ENCODE data around the gene RASGRF1.

RASGRF1 gene

DNA sequence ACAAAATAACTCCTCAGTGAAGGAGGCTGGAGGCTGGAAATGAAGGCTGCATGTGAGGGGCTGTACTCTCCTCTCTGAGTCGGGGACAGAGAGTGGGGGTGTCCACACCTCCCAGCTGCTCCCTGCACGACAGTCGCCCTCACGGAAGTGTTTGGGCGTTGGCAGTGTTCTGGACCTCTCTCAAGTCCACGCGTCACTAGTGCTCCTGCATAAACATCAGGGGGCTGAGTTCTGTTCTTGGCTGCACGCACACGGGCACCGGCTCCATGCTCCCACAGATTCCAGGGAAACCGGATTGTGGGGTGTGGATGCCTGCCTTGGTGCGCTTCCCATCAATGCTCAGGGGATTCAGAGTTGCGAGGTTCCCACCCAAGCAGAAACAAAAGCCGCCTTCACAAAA is 7.4 kb downstream of the RASGRF1 start:
- DNase-seq (ENCODE audit: extremely low spot score) = no peak
- CTCF ChIA-PET = interaction anchor here (1.1 kb wide), 1 partner anchor 16 kb away, joined by 4 read pairs; no protein-coding TSS in a partner anchor
- POLR2A ChIA-PET = no interaction called here
- TF ChIP-seq, protein P1, sequence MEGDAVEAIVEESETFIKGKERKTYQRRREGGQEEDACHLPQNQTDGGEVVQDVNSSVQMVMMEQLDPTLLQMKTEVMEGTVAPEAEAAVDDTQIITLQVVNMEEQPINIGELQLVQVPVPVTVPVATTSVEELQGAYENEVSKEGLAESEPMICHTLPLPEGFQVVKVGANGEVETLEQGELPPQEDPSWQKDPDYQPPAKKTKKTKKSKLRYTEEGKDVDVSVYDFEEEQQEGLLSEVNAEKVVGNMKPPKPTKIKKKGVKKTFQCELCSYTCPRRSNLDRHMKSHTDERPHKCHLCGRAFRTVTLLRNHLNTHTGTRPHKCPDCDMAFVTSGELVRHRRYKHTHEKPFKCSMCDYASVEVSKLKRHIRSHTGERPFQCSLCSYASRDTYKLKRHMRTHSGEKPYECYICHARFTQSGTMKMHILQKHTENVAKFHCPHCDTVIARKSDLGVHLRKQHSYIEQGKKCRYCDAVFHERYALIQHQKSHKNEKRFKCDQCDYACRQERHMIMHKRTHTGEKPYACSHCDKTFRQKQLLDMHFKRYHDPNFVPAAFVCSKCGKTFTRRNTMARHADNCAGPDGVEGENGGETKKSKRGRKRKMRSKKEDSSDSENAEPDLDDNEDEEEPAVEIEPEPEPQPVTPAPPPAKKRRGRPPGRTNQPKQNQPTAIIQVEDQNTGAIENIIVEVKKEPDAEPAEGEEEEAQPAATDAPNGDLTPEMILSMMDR (IDR thresholded peaks at IDR 0.05; ENCODE audit: control extremely low read depth, extremely low read depth, low read depth, missing control alignments) = no peak

DNA sequence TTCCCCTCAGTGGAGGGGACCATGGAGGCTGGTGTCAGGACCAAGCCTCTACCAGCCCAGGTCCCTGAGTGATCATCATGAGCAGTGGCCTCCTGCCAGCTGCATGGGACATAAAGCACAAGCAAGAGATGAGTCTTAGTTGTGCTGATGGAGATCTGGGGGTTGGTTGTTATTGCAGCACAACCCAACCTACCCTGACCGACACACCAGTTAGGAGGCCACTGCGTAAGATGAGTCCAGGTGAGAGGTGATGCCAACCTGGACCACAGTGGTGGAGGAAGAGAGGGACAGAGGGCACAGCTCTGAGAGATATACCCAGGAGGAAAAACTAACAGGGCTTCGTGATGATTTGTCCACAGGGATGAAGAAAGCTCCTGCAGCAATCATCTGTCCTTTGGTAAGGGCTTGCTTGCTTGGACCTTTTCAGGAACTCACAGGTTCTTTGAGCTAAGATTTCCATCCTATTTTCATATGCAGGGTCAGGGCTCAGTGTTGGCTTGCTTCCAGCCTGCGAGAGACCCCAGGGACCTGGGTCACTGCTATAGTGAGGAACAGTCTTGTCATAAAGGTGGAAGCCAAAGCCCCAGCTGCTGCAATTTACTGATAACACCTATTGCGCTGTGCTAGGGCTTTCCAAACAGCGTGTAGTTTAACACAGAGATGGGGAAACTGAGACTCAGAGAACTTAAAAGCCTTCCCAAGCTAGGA is 8.1 kb downstream of the RASGRF1 start:
- ChIA-PET POLR2A (interaction anchor here (0.5 kb wide), 1 partner anchor 925 kb away, joined by 3 read pairs; no protein-coding TSS in a partner anchor), CTCF (no interaction called here)
- DNase-seq (ENCODE audit: extremely low spot score) = no peak
- TF ChIP-seq, protein P1 (IDR thresholded peaks at IDR 0.05; ENCODE audit: control extremely low read depth, extremely low read depth, low read depth, missing control alignments) = no peak

DNA sequence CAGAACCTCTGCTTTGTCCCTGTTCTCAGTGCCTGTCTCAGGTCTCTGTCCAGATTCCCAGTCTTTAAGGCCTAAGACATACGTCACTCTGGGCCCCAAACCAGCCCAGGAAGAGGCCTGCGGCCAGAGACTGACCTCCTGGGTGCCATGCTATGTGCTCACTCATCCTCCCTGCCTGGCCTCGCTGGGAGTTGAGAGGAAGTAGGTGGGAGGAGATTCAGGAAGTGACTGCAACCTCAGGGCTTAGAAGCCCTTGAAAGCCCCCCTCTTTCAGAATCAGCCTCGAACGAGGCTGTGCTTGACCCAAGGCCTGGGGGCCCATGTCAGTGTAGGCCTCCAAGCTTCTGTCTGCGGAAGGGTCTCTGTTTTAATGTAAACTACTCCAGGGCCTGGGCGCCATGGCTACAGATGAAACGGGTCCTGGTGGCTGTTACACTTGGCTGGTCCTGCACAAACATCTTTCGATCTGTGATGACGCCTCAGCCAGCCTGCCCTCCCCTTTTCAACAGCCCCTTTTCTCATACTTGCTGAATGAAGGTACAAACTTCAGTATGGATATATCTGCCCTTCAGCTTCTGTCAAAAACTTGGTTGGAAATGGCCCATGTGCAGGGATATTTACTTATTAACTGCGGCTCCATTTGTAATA is 11.7 kb downstream of the RASGRF1 start:
- POLR2A ChIA-PET = no interaction called here
- TF ChIP-seq, protein P1 (IDR thresholded peaks at IDR 0.05; ENCODE audit: control extremely low read depth, extremely low read depth, low read depth, missing control alignments) = no peak
- CTCF ChIA-PET = interaction anchor here (1.1 to 1.5 kb wide), 3 partner anchors 32 to 106 kb away, joined by 3 read pairs; no protein-coding TSS in a partner anchor
- DNase-seq (ENCODE audit: extremely low spot score) = no peak

DNA sequence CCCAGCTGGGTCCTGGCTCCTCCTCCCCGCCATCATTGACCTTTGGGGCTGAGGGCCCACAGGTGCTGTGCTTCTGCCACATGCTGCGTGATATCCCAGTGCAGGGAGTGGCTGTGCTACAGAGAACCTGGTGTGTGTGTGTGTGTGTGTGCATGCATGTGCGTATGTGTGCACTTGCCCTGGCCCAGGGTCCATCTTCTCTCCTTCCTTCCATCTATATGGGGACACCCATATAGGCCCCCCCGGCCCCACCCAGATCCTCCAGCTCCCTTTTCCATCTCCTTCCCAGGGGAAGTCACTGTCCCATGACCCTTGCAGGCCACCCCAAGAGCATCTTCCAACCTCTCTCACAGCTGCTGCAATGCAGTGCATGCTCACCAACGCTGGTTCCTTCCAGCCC is 12.6 kb downstream of the RASGRF1 start:
- no peak for DNase-seq (ENCODE audit: extremely low spot score)
- TF ChIP-seq, protein P1 (IDR thresholded peaks at IDR 0.05; ENCODE audit: control extremely low read depth, extremely low read depth, low read depth, missing control alignments) = no peak
- ChIA-PET POLR2A (no interaction called here), CTCF (interaction anchor here (1.2 to 1.5 kb wide), 2 partner anchors 49 to 107 kb away, joined by 3 read pairs; no protein-coding TSS in a partner anchor)

DNA sequence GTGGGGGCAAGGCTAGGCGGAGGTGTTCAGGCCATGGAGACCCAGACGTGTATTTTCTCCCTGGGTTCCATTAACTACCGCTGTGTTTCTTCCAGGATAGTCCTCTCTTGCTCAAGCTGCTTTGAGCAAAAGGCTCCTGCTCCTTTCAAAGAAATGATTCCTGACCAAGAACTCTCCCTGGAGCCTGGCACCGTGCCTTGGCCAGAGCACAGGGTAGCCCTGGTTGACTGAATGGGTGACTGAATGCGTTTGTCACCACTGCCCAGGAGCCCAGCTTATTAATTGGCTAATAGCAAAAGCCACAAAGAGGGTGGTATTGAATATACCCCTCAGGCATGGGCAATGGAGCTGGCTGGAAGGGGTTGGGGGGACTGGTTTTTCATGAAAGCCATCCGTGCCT is 13.9 kb downstream of the RASGRF1 start:
- POLR2A ChIA-PET = no interaction called here
- no peak for DNase-seq (ENCODE audit: extremely low spot score)
- TF ChIP-seq, protein P1 (IDR thresholded peaks at IDR 0.05; ENCODE audit: control extremely low read depth, extremely low read depth, low read depth, missing control alignments) = no peak
- CTCF ChIA-PET = interaction anchor here (1.3 kb wide), 1 partner anchor 48 kb away, joined by 5 read pairs; no protein-coding TSS in a partner anchor

DNA sequence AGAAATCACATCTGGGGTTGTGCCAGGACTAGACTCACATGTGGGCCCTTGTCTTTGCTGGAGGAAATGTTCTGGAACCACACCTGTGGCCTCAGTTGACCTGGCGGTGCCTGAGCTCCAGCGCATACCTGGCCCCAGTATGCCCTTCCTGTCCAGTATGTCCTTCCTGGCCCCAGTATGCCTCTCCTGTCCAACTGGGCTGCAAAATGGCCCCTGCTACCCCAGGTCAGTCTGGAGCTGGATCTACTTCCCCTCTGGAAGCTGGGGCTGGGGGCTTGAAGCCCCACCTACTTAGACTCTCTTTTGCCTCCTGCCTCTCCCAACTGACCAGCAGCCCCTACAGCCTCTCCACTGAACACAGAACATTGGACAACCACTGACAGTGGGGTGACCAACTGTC is 15.3 kb downstream of the RASGRF1 start:
- DNase-seq (ENCODE audit: extremely low spot score) = no peak
- CTCF ChIA-PET = no interaction called here
- TF ChIP-seq, protein P1 (IDR thresholded peaks at IDR 0.05; ENCODE audit: control extremely low read depth, extremely low read depth, low read depth, missing control alignments) = no peak
- POLR2A ChIA-PET = no interaction called here
